Neural cell (in vitro differentiated cells): ENCODE measurements around the gene HDLBP.

ENCODE experiments used
- CTCF ChIP-seq: fragments of 450-650 bp; IDR thresholded peaks from 2 replicates; pipeline ENCODE4 v1.5.1; 2014; ENCODE audit warnings: antibody characterized with exemption, mild to moderate bottlenecking, moderate library complexity; ENCODE audit not compliant: poor library complexity, severe bottlenecking
- EZH2 ChIP-seq: fragments of 200-600, 300-800 bp; shearing (Covaris generic), sonication (generic); IDR thresholded peaks from 2 replicates; pipeline ENCODE4 v1.6.1; 2014; ENCODE audit warnings: antibody characterized with exemption, low read length, borderline replicate concordance, mild to moderate bottlenecking; ENCODE audit not compliant: insufficient read depth, poor library complexity, severe bottlenecking
- MXI1 ChIP-seq: fragments of 450-650 bp; conservative IDR thresholded peaks from 2 replicates; pipeline ENCODE4 v1.6.1; 2014; ENCODE audit warnings: antibody characterized with exemption, mild to moderate bottlenecking; ENCODE audit not compliant: poor library complexity, severe bottlenecking
- POLR2AphosphoS5 ChIP-seq: IDR thresholded peaks from 2 replicates; pipeline ENCODE4 v1.6.1; 2012
- REST ChIP-seq: IDR thresholded peaks from 2 replicates; pipeline ENCODE4 v1.6.1; 2012; ENCODE audit warnings: borderline replicate concordance
- TAF1 ChIP-seq: IDR thresholded peaks from 2 replicates; pipeline ENCODE4 v1.6.1; 2012; ENCODE audit warnings: low read depth

- no peak for TF ChIP-seq TAF1
- no peak for TF ChIP-seq CTCF
- no peak for TF ChIP-seq POLR2AphosphoS5
- TF ChIP-seq EZH2 = no peak
- TF ChIP-seq REST = no peak
- no peak for TF ChIP-seq MXI1
Measured at GRCh38 chr2:241304039-241304670, 11.3 kb downstream of the HDLBP start.
